WTC11 (cell line): Measurements from ENCODE around the gene PPP1R14C. TPM values are rescaled to one million over a fixed set of nuclear protein-coding genes. Genes with fewer than 3 reads are reported as not detected.

Source experiments
- ATAC-seq: fragments of 200-7000 bp; cut with Tn5 transposase; 2 replicates; pipeline ENCODE4 v1.10.0; 2021; ENCODE audit warnings: mild to moderate bottlenecking, moderate library complexity
- CTCF ChIA-PET: fragments of 300-600 bp; sonication (Branson Sonifier 250); formaldehyde crosslinking; loops from one replicate; lab custom pipeline; 2021; ENCODE audit warnings: antibody characterized with exemption; lab: Charles Lee
- POLR2A ChIA-PET: fragments of 350-600 bp; sonication (Branson Sonifier 250); formaldehyde crosslinking; loops from one replicate; lab custom pipeline; 2021; ENCODE audit warnings: antibody characterized with exemption; lab: Charles Lee
- DNase-seq: peaks from one replicate; pipeline ENCODE4 v3.0.0; 2021; ENCODE audit warnings: low spot score
- H3K27ac Mint-ChIP-seq: 2 replicates; pipeline ENCODE4 v1.8.0; 2021; ENCODE audit warnings: mixed read lengths
- H3K27me3 Mint-ChIP-seq: 2 replicates; pipeline ENCODE4 v1.8.0; 2021; ENCODE audit warnings: low read depth, mild to moderate bottlenecking, moderate library complexity, mixed read lengths
- H3K36me3 Mint-ChIP-seq: 2 replicates; pipeline ENCODE4 v1.8.0; 2021; ENCODE audit warnings: mixed read lengths
- H3K4me1 Mint-ChIP-seq: 2 replicates; pipeline ENCODE4 v1.8.0; 2022; ENCODE audit warnings: mixed read lengths
- H3K4me3 Mint-ChIP-seq: 2 replicates; pipeline ENCODE4 v1.8.0; 2021; ENCODE audit warnings: mild to moderate bottlenecking, moderate library complexity, mixed read lengths
- H3K9me3 Mint-ChIP-seq: 2 replicates; pipeline ENCODE4 v1.8.0; 2021; ENCODE audit warnings: mixed read lengths
- CBFB ChIP-seq: sonication (generic); formaldehyde crosslinking; IDR thresholded peaks from 2 replicates; pipeline ENCODE4 v1.8.1; 2022; ENCODE audit warnings: mild to moderate bottlenecking, low read depth, missing genetic modification reagents
- FOXP4 ChIP-seq: sonication (generic); formaldehyde crosslinking; IDR thresholded peaks from 2 replicates; pipeline ENCODE4 v1.8.0; 2022; ENCODE audit warnings: mild to moderate bottlenecking, missing genetic modification reagents
- GRHL2 ChIP-seq: fragments of 250-450 bp; sonication (Bioruptor Pico); IDR thresholded peaks from 2 replicates; pipeline ENCODE4 v1.8.0; 2022; ENCODE audit warnings: mild to moderate bottlenecking, moderate library complexity; ENCODE audit not compliant: insufficient replicate concordance, severe bottlenecking
- IRF1 ChIP-seq: sonication (generic); formaldehyde crosslinking; IDR thresholded peaks from 2 replicates; pipeline ENCODE4 v1.8.0; 2023; ENCODE audit warnings: missing genetic modification reagents
- JAZF1 ChIP-seq: fragments of 250-450 bp; sonication (Bioruptor Pico); IDR thresholded peaks from 2 replicates; pipeline ENCODE4 v1.9.0; 2021; ENCODE audit warnings: moderate library complexity, mild to moderate bottlenecking, inconsistent platforms
- MYBL2 ChIP-seq: sonication (generic); formaldehyde crosslinking; IDR thresholded peaks from 2 replicates; pipeline ENCODE4 v1.8.1; 2023; ENCODE audit warnings: mild to moderate bottlenecking, moderate library complexity, missing genetic modification reagents
- NFATC4 ChIP-seq: fragments of 250-450 bp; sonication (Bioruptor Pico); IDR thresholded peaks from 2 replicates; pipeline ENCODE4 v1.9.0; 2021; ENCODE audit warnings: mild to moderate bottlenecking
- PRDM15 ChIP-seq: sonication (generic); formaldehyde crosslinking; IDR thresholded peaks from 2 replicates; pipeline ENCODE4 v1.8.0; 2022; ENCODE audit warnings: missing genetic modification reagents
- PRRX2 ChIP-seq: fragments of 250-450 bp; sonication (Bioruptor Pico); IDR thresholded peaks from 2 replicates; pipeline ENCODE4 v1.8.0; 2021; ENCODE audit warnings: mild to moderate bottlenecking
- RORB ChIP-seq: fragments of 250-450 bp; sonication (Bioruptor Pico); IDR thresholded peaks from 2 replicates; pipeline ENCODE4 v1.9.0; 2021; ENCODE audit warnings: mild to moderate bottlenecking
- SOX15 ChIP-seq: fragments of 250-450 bp; sonication (Bioruptor Pico); IDR thresholded peaks from 2 replicates; pipeline ENCODE4 v1.9.0; 2021; ENCODE audit warnings: mild to moderate bottlenecking
- TCF7 ChIP-seq: sonication (generic); formaldehyde crosslinking; IDR thresholded peaks from 2 replicates; pipeline ENCODE4 v1.8.0; 2022; ENCODE audit warnings: mild to moderate bottlenecking, low read depth, missing genetic modification reagents, moderate library complexity
- TEAD1 ChIP-seq: sonication (generic); formaldehyde crosslinking; IDR thresholded peaks from 2 replicates; pipeline ENCODE4 v1.8.0; 2022; ENCODE audit warnings: mild to moderate bottlenecking, missing genetic modification reagents
- USF2 ChIP-seq: sonication (generic); formaldehyde crosslinking; IDR thresholded peaks from 2 replicates; pipeline ENCODE4 v1.8.1; 2023; ENCODE audit warnings: mild to moderate bottlenecking, missing genetic modification reagents, moderate library complexity
- ZNF232 ChIP-seq: sonication (generic); formaldehyde crosslinking; IDR thresholded peaks from 2 replicates; pipeline ENCODE4 v1.8.0; 2022; ENCODE audit warnings: mild to moderate bottlenecking, missing genetic modification reagents
- ZNF423 ChIP-seq: fragments of 250-450 bp; sonication (Bioruptor Pico); IDR thresholded peaks from 2 replicates; pipeline ENCODE4 v2.1.2; 2022; ENCODE audit warnings: mild to moderate bottlenecking, moderate library complexity
- ZNF512 ChIP-seq: sonication (generic); formaldehyde crosslinking; IDR thresholded peaks from 2 replicates; pipeline ENCODE4 v1.8.1; 2022; ENCODE audit warnings: missing genetic modification reagents, borderline replicate concordance
- total RNA-seq: library from RNA; stranded (reverse); gene quantifications from 3 replicates; pipeline ENCODE4 v1.2.3, GENCODE V29; 2021
- TF ChIP-seq, protein P1 (sequence below): sonication (generic); formaldehyde crosslinking; IDR thresholded peaks from 2 replicates; pipeline ENCODE4 v1.8.1; 2023; ENCODE audit warnings: mild to moderate bottlenecking, missing genetic modification reagents, moderate library complexity
- TF ChIP-seq, protein P2 (sequence below): sonication (generic); formaldehyde crosslinking; IDR thresholded peaks from 2 replicates; pipeline ENCODE4 v1.8.1; 2023; ENCODE audit warnings: mild to moderate bottlenecking, moderate library complexity, missing genetic modification reagents
- TF ChIP-seq, protein P3 (sequence below): sonication (generic); formaldehyde crosslinking; IDR thresholded peaks from 2 replicates; pipeline ENCODE4 v1.8.0; 2022; ENCODE audit warnings: mild to moderate bottlenecking, missing genetic modification reagents

Gene PPP1R14C
- total RNA-seq, 1 experiment from 2014 or later, result 1.1 TPM

DNA sequence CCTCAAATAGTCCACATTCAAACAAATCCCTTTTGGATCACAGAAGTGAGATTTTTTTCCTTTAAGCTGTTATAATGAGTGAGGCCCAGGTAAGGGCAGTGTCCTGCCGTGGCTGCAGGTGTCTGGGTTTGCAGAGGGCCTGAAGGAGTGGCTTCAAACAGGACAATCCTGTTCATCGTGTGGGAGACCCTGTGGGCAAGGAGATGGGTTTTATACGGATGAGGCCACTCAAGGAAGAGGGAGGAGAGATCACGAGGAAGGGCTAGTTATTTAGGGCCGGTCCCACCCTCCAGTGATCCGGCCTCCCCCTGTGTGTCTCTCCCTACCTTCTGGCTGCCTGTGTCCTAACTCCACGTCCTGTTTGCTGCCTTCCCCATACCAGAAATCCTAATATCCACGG, 33.8 kb downstream of the PPP1R14C start:
- Mint-ChIP-seq H3K4me1 (no peaks in the 10 kb centered on the region), H3K27ac (no peak overlapping the region), H3K9me3 (no peaks in the 10 kb centered on the region), H3K36me3 (no peaks in the 10 kb centered on the region), H3K27me3 (no peaks in the 10 kb centered on the region), H3K4me3 (no peak overlapping the region)
- no peak for ATAC-seq
- no peak for DNase-seq
- POLR2A ChIA-PET, result no interaction called here
- TF ChIP-seq USF2 (CRISPR knock-in tag), result no peak
- TF ChIP-seq CBFB (CRISPR knock-in tag), result no peak
- TF ChIP-seq MYBL2 (CRISPR knock-in tag), result no peak
- TF ChIP-seq ZNF512 (CRISPR knock-in tag), result no peak
- TF ChIP-seq JAZF1, result no peak
- TF ChIP-seq ZNF423 (CRISPR knock-in tag), result no peak
- no peak for TF ChIP-seq IRF1 (CRISPR knock-in tag)
- no peak for TF ChIP-seq ZNF232 (CRISPR knock-in tag)
- no peak for TF ChIP-seq SOX15
- no peak for TF ChIP-seq TEAD1
- TF ChIP-seq, protein P1, sequence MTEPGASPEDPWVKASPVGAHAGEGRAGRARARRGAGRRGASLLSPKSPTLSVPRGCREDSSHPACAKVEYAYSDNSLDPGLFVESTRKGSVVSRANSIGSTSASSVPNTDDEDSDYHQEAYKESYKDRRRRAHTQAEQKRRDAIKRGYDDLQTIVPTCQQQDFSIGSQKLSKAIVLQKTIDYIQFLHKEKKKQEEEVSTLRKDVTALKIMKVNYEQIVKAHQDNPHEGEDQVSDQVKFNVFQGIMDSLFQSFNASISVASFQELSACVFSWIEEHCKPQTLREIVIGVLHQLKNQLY (CRISPR knock-in tag), result no peak
- TF ChIP-seq TCF7 (CRISPR knock-in tag), result no peak
- no peak for TF ChIP-seq NFATC4 (CRISPR knock-in tag)
- TF ChIP-seq, protein P2, sequence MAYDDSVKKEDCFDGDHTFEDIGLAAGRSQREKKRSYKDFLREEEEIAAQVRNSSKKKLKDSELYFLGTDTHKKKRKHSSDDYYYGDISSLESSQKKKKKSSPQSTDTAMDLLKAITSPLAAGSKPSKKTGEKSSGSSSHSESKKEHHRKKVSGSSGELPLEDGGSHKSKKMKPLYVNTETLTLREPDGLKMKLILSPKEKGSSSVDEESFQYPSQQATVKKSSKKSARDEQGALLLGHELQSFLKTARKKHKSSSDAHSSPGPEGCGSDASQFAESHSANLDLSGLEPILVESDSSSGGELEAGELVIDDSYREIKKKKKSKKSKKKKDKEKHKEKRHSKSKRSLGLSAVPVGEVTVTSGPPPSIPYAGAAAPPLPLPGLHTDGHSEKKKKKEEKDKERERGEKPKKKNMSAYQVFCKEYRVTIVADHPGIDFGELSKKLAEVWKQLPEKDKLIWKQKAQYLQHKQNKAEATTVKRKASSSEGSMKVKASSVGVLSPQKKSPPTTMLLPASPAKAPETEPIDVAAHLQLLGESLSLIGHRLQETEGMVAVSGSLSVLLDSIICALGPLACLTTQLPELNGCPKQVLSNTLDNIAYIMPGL (CRISPR knock-in tag), result no peak
- no peak for TF ChIP-seq RORB (CRISPR knock-in tag)
- no peak for TF ChIP-seq GRHL2
- TF ChIP-seq, protein P3, sequence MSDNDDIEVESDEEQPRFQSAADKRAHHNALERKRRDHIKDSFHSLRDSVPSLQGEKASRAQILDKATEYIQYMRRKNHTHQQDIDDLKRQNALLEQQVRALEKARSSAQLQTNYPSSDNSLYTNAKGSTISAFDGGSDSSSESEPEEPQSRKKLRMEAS (CRISPR knock-in tag), result no peak
- no peak for TF ChIP-seq PRRX2 (CRISPR knock-in tag)
- no peak for TF ChIP-seq FOXP4 (CRISPR knock-in tag)
- no peak for TF ChIP-seq PRDM15
- CTCF ChIA-PET, result interaction anchor here (1.4 kb wide), 1 partner anchor 95 kb away, joined by 3 read pairs; no protein-coding TSS in a partner anchor
